Measurements from ENCODE around the gene SLC35B1.

DNA sequence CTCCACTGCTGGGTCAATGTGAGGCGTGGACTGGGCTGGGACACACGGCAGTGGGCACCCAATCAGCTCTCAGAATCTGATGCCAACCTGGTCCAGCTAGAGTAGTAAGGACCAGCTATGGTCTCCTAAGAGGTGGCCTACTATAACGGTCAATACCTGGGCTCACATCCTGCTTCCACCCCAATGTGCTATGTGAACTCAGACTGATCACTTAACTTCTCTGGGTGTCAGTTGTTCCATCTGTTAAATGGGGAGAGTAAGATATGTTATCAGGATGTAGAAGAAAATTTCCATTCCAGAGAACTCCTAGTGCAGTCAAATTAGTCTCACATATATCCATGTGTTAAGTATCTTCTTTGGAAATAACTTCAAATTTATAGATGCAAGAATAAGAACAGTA, 42.0 kb upstream of the SLC35B1 start:
- TF ChIP-seq, protein P1, sequence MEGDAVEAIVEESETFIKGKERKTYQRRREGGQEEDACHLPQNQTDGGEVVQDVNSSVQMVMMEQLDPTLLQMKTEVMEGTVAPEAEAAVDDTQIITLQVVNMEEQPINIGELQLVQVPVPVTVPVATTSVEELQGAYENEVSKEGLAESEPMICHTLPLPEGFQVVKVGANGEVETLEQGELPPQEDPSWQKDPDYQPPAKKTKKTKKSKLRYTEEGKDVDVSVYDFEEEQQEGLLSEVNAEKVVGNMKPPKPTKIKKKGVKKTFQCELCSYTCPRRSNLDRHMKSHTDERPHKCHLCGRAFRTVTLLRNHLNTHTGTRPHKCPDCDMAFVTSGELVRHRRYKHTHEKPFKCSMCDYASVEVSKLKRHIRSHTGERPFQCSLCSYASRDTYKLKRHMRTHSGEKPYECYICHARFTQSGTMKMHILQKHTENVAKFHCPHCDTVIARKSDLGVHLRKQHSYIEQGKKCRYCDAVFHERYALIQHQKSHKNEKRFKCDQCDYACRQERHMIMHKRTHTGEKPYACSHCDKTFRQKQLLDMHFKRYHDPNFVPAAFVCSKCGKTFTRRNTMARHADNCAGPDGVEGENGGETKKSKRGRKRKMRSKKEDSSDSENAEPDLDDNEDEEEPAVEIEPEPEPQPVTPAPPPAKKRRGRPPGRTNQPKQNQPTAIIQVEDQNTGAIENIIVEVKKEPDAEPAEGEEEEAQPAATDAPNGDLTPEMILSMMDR (IDR thresholded peaks at IDR 0.05) = no peak
- no peak for TF ChIP-seq POLR2A (IDR thresholded peaks at IDR 0.05)
